ENCODE data around the gene CPN1.

CPN1 gene

GRCh38 chr10:100007231-100008141 lies 74.2 kb downstream of the CPN1 start:
- Histone ChIP-seq H3K4me3 (ENCODE audit: low read length) (no peak overlapping the region), H3K9me2 (replicated peaks; ENCODE audit: insufficient read depth, low read length) (no peaks in the 10 kb centered on the region), H3K27me3 (replicated peaks; ENCODE audit: insufficient read depth, low read length) (no peaks in the 10 kb centered on the region), H3F3A (ENCODE audit: insufficient read depth, low read length) (no peaks in the 10 kb centered on the region; the same call in 1 of the 2 replicates), H2AFZ (ENCODE audit: low read length) (no peak overlapping the region), H3K9me3 (replicated peaks; ENCODE audit: insufficient read depth, low read length) (no peaks in the 10 kb centered on the region), H3K36me3 (replicated peaks; ENCODE audit: insufficient read depth, low read length) (no peaks in the 10 kb centered on the region), H3K4me1 (ENCODE audit: low read length) (peaks cover 6% of the 10 kb centered on the region; the same call in 1 of the 2 replicates), H3K27ac (ENCODE audit: low read length) (no peak overlapping the region), H3K9ac (ENCODE audit: low read length) (no peak overlapping the region), H4K20me1 (ENCODE audit: insufficient read depth, low read length) (no peaks in the 10 kb centered on the region), H3K79me2 (ENCODE audit: low read length) (0 out of 2 replicates have a peak, but pooled peaks cover 4% of the 10 kb centered on the region), H3K4me2 (ENCODE audit: low read depth, low read length) (no peak overlapping the region)
- DNase-seq: no peak
- TF ChIP-seq CTCF (IDR thresholded peaks at IDR 0.05; ENCODE audit: low read length) (no peak), EZH2phosphoT487 (IDR thresholded peaks at IDR 0.05; ENCODE audit: low read length) (no peak), EZH2 (optimal IDR thresholded peaks at IDR 0.05; ENCODE audit: low read depth, low read length) (no peak)

DNA sequence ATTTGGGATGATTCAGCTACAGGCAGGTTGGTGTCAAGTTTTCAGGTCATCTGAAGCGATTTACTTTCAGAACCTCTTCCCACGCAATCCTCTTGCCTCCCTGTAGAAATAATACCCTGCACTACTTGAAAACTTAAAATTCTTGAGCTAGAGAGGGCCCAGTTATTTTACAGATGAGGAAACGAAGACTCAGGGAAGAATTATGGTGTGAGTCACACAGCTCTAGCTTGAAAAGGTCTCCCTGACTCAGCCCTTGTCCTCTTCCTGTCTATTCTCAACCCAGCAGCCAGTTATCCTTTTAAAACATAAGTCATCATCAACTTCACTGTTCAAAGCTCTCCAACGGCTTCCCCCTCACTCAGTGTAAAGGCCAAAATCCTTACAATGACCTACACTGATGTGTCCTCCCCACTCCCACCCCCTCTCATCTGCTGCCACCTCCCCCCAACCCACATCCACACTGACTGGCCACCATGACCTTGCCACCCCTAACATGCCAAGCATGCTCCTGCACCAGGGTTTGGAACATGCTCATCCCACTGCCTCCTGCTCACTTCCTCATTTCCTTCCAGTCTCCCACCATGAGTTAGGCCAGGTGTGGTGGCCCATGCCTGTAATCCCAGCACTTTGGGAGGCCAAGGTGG lies 75.3 kb downstream of the CPN1 start:
- no peak overlapping the region for H3K4me3 ChIP-seq (ENCODE audit: low read length)

More for the DNA sequence above, 75.3 kb downstream of the CPN1 start:
- no peaks in the 10 kb centered on the region; the same call in 1 of the 2 replicates for H3F3A ChIP-seq (ENCODE audit: insufficient read depth, low read length)
- H3K36me3 ChIP-seq (replicated peaks; ENCODE audit: insufficient read depth, low read length): no peaks in the 10 kb centered on the region
- DNase-seq: no peak
- 0 out of 2 replicates have a peak, but pooled peaks cover 4% of the 10 kb centered on the region for H3K79me2 ChIP-seq (ENCODE audit: low read length)
- no peak overlapping the region for H3K27ac ChIP-seq (ENCODE audit: low read length)
- H3K9me2 ChIP-seq (replicated peaks; ENCODE audit: insufficient read depth, low read length): no peaks in the 10 kb centered on the region
- no peak overlapping the region for H3K4me2 ChIP-seq (ENCODE audit: low read depth, low read length)
- H4K20me1 ChIP-seq (ENCODE audit: insufficient read depth, low read length): no peaks in the 10 kb centered on the region
- no peak overlapping the region for H3K9ac ChIP-seq (ENCODE audit: low read length)
- no peaks in the 10 kb centered on the region for H3K9me3 ChIP-seq (replicated peaks; ENCODE audit: insufficient read depth, low read length)
- peaks cover 6% of the 10 kb centered on the region; the same call in 1 of the 2 replicates for H3K4me1 ChIP-seq (ENCODE audit: low read length)
- H2AFZ ChIP-seq (ENCODE audit: low read length): no peak overlapping the region
- no peaks in the 10 kb centered on the region for H3K27me3 ChIP-seq (replicated peaks; ENCODE audit: insufficient read depth, low read length)
- TF ChIP-seq EZH2 (optimal IDR thresholded peaks at IDR 0.05; ENCODE audit: low read depth, low read length): no peak
- no peak for TF ChIP-seq CTCF (IDR thresholded peaks at IDR 0.05; ENCODE audit: low read length)
- no peak for TF ChIP-seq EZH2phosphoT487 (IDR thresholded peaks at IDR 0.05; ENCODE audit: low read length)
